ENCODE measurements around the gene MMP19.

The MMP19 gene

GRCh38 chr12:55812088-55812487 lies 30.6 kb downstream of the MMP19 start:
- TF ChIP-seq GATA2 (IDR thresholded peaks at IDR 0.05; ENCODE audit: low read depth, low read length), result no peak
- TF ChIP-seq GATA3 (IDR thresholded peaks at IDR 0.05; ENCODE audit: low read depth, low read length), result no peak

GRCh38 chr12:55809274-55809673 lies 33.5 kb downstream of the MMP19 start:
- no peak for TF ChIP-seq GATA3 (IDR thresholded peaks at IDR 0.05; ENCODE audit: low read depth, low read length)
- TF ChIP-seq GATA2 (IDR thresholded peaks at IDR 0.05; ENCODE audit: low read depth, low read length), result no peak

- TF ChIP-seq GATA2 (IDR thresholded peaks at IDR 0.05; ENCODE audit: low read depth, low read length), result no peak
- no peak for TF ChIP-seq GATA3 (IDR thresholded peaks at IDR 0.05; ENCODE audit: low read depth, low read length)
Observed at GRCh38 chr12:55806982-55807381, 35.8 kb downstream of the MMP19 start.

- TF ChIP-seq GATA2 (IDR thresholded peaks at IDR 0.05; ENCODE audit: low read depth, low read length), result no peak
- no peak for TF ChIP-seq GATA3 (IDR thresholded peaks at IDR 0.05; ENCODE audit: low read depth, low read length)
Observed at GRCh38 chr12:55797550-55797949, 45.2 kb downstream of the MMP19 start.

- TF ChIP-seq GATA3 (IDR thresholded peaks at IDR 0.05; ENCODE audit: low read depth, low read length) (no peak), GATA2 (IDR thresholded peaks at IDR 0.05; ENCODE audit: low read depth, low read length) (no peak)
Observed at GRCh38 chr12:55797068-55797467, 45.7 kb downstream of the MMP19 start.

- no peak for TF ChIP-seq GATA2 (IDR thresholded peaks at IDR 0.05; ENCODE audit: low read depth, low read length)
- TF ChIP-seq GATA3 (IDR thresholded peaks at IDR 0.05; ENCODE audit: low read depth, low read length), result no peak
Observed at GRCh38 chr12:55795950-55796349, 46.8 kb downstream of the MMP19 start.

- no peak for TF ChIP-seq GATA3 (IDR thresholded peaks at IDR 0.05; ENCODE audit: low read depth, low read length)
- TF ChIP-seq GATA2 (IDR thresholded peaks at IDR 0.05; ENCODE audit: low read depth, low read length), result no peak
Observed at GRCh38 chr12:55789893-55790292, 52.8 kb downstream of the MMP19 start.

- TF ChIP-seq GATA2 (IDR thresholded peaks at IDR 0.05; ENCODE audit: low read depth, low read length) (no peak), GATA3 (IDR thresholded peaks at IDR 0.05; ENCODE audit: low read depth, low read length) (no peak)
Observed at GRCh38 chr12:55789171-55789570, 53.6 kb downstream of the MMP19 start.

GRCh38 chr12:55788546-55788945 lies 54.2 kb downstream of the MMP19 start:
- TF ChIP-seq GATA3 (IDR thresholded peaks at IDR 0.05; ENCODE audit: low read depth, low read length), result no peak
- TF ChIP-seq GATA2 (IDR thresholded peaks at IDR 0.05; ENCODE audit: low read depth, low read length), result no peak
